ENCODE measurements around the gene RETSAT.
"Not testable (repeated sequence)": the region's sequence is repeated elsewhere in the genome, so short reads cannot be mapped to it uniquely, and the experiment has no call there.

Gene RETSAT

GRCh38 chr2:85388878-85389538 lies 34.7 kb upstream of the RETSAT start:
- Mint-ChIP-seq H3K27ac (no peak overlapping the region), H3K4me3 (no peak overlapping the region), H3K36me3 (no peaks in the 10 kb centered on the region), H3K9me3 (no peaks in the 10 kb centered on the region), H3K4me1 (peaks cover 15% of the 10 kb centered on the region), H3K27me3 (no peaks in the 10 kb centered on the region)

DNA sequence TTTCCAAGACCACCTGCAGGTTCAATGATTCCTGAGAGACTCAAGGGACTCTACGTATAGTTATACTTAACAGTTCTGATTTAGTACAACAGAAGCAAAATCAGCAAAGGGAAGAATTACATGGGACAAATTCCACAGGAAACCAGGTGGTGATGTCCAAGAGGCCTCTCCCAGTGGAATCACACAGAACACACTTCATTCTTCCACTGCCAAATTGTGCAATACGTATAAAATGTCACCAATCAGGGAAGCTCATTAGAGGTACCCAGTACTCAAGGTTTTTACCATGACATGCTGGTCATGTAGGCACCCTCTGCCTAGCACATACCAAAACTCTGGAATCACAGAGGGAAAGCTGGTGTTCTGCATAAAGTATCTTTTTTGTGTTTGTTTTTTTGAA lies 33.4 kb upstream of the RETSAT start:
- no peaks in the 10 kb centered on the region for H3K36me3 Mint-ChIP-seq

DNA sequence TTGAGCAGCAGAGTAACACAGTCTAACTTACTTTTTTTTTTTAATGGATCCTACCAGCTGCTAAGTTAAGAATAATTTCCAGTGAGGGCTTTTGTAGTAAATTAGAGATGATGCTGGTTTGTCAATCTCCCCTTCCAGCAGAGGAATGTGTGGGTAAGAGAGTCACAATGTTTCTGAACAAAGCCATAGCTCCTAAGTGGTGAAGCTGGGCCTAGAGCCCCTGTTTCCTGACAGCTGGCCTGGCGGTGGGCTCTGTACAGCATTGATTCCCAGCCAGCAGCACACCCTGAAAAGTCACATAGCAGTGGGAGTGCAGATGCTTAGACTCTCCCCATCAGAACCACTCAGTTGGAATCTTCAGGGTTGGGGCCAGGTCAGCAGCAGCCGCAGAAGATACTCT lies 31.4 kb upstream of the RETSAT start:
- Mint-ChIP-seq H3K4me1 (no peaks in the 10 kb centered on the region), H3K36me3 (no peaks in the 10 kb centered on the region), H3K9me3 (no peaks in the 10 kb centered on the region), H3K27ac (no peak overlapping the region), H3K4me3 (no peak overlapping the region), H3K27me3 (no peaks in the 10 kb centered on the region)

More for the DNA sequence above, 33.4 kb upstream of the RETSAT start:
- Mint-ChIP-seq H3K4me3 (no peak overlapping the region), H3K27ac (no peak overlapping the region), H3K4me1 (peaks cover 15% of the 10 kb centered on the region), H3K9me3 (no peaks in the 10 kb centered on the region), H3K27me3 (no peaks in the 10 kb centered on the region)

DNA sequence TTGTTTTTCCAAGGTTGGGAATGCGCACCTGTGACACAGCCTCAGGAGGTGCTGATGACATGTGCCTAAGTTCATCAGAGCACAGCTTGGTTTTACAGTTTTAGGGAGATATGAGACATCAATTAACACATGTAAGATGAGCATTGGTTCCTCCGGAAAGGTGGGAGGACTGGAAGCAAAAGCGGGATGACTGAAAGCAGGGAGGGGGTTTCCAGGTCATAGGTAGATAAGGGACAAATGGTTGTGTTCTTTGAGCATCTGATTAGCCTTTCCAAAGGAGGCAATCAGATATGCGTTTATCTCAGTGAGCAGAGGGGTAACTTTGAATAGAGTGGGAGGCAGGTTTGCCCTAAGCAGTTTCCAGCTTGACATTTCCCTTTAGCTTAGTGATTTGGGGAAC lies 29.5 kb upstream of the RETSAT start:
- Mint-ChIP-seq H3K4me1 (no peaks in the 10 kb centered on the region), H3K36me3 (peaks cover 9% of the 10 kb centered on the region), H3K27ac (peak overlapping the region; percentile 37), H3K4me3 (no peak overlapping the region), H3K9me3 (no peaks in the 10 kb centered on the region), H3K27me3 (no peaks in the 10 kb centered on the region)

DNA sequence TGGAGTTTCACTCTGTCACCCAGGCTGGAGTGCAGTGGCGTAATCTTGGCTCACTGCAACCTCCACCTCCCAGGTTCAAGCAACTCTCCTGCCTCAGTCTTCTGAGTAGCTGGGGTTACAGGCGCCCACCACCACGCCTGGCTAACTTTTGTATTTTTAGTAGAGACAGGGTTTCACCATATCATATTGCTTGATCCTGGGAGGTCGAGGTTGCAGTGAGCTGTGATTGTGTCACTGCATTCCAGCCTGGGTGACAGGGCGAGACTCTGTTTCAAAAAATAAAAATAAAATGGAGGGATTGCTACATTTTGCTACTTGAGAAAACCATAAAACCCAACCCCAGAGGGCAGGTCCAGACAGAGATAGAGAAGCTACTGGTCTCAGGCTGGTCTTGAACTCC lies 28.8 kb upstream of the RETSAT start:
- not testable (repeated sequence) for H3K27me3 Mint-ChIP-seq, H3K27ac Mint-ChIP-seq, H3K4me1 Mint-ChIP-seq, H3K9me3 Mint-ChIP-seq, H3K4me3 Mint-ChIP-seq
- H3K36me3 Mint-ChIP-seq = peaks cover 15% of the 10 kb centered on the region

DNA sequence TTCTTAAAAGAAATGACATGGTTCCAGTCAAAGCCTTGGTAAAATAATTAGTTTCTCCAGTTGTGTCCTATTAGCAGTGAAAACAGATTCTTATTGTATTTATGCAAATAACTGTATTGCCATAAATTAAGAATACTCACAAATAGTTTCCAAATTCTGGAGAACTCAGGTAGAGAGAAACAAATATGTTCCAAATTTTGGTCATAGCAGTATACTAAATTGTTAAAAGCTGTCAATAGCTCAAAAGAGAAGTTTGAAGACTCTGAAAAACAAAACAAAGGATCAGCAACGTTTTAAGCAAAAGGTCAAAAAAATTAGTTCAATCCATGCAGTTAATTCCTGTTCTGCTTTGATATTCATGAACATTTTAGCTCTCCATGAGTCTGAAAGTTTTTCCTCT lies 25.7 kb upstream of the RETSAT start:
- no peak overlapping the region for H3K27ac Mint-ChIP-seq
- H3K4me3 Mint-ChIP-seq = no peak overlapping the region
- no peaks in the 10 kb centered on the region for H3K9me3 Mint-ChIP-seq
- peaks cover 26% of the 10 kb centered on the region for H3K36me3 Mint-ChIP-seq
- H3K27me3 Mint-ChIP-seq = no peaks in the 10 kb centered on the region
- H3K4me1 Mint-ChIP-seq = no peaks in the 10 kb centered on the region

GRCh38 chr2:85378257-85378656 lies 23.9 kb upstream of the RETSAT start:
- Mint-ChIP-seq H3K4me3 (no peak overlapping the region), H3K27ac (no peak overlapping the region), H3K27me3 (no peaks in the 10 kb centered on the region), H3K9me3 (no peaks in the 10 kb centered on the region), H3K36me3 (peaks cover 33% of the 10 kb centered on the region), H3K4me1 (no peaks in the 10 kb centered on the region)

DNA sequence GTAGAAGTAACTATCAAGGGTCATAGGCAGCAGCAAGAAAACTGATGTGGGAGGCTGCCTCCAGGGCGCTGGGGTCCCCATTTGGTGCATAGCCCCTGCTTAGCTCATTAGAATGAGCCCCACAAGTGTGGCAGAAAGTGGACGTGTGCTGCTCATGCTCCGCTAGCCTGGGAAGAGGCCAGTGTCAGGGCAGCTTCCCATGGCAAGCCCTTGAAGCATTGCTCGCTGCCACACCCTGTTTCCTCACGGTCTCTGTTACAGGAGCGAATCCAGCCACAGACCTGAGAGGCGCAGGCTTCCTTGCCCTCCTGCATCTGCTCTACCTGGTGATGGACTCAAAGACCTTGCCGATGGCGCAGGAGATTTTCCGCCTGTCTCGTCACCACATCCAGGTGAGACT lies 22.8 kb upstream of the RETSAT start:
- H3K9me3 Mint-ChIP-seq = no peaks in the 10 kb centered on the region
- no peaks in the 10 kb centered on the region for H3K4me1 Mint-ChIP-seq
- no peaks in the 10 kb centered on the region for H3K27me3 Mint-ChIP-seq
- H3K36me3 Mint-ChIP-seq = peaks cover 34% of the 10 kb centered on the region
- H3K27ac Mint-ChIP-seq = no peak overlapping the region
- no peak overlapping the region for H3K4me3 Mint-ChIP-seq

- Mint-ChIP-seq H3K27ac (no peak overlapping the region), H3K27me3 (no peaks in the 10 kb centered on the region), H3K9me3 (no peaks in the 10 kb centered on the region), H3K4me3 (no peak overlapping the region), H3K4me1 (no peaks in the 10 kb centered on the region), H3K36me3 (peaks cover 35% of the 10 kb centered on the region)
Observed at GRCh38 chr2:85376291-85377065, 22.1 kb upstream of the RETSAT start.

DNA sequence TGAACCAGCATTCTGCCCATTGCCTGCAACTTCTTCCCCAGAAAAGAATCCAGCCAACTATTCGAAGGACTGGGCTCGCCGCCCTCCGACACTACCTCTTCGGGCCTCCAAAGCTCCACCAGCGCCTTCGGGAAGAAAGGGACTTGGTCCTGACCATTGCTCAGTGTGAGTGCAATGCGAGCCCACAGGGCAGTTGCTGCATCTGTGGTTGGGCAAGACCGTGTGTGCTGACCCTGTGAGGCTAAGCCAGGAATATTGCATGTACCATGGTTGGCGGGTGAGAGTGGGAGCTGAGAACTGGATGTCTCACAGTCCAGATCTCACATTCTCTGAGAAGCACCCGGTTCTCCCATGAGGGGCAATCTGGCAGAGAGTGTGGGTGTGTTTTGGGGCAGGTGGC lies 16.7 kb upstream of the RETSAT start:
- no peak overlapping the region for H3K4me3 Mint-ChIP-seq
- H3K27me3 Mint-ChIP-seq = no peaks in the 10 kb centered on the region
- H3K9me3 Mint-ChIP-seq = no peaks in the 10 kb centered on the region
- H3K27ac Mint-ChIP-seq = no peak overlapping the region
- H3K4me1 Mint-ChIP-seq = no peaks in the 10 kb centered on the region
- peaks cover 21% of the 10 kb centered on the region for H3K36me3 Mint-ChIP-seq

- Mint-ChIP-seq H3K36me3 (peaks cover 15% of the 10 kb centered on the region), H3K4me1 (no peaks in the 10 kb centered on the region), H3K4me3 (no peak overlapping the region), H3K27ac (no peak overlapping the region), H3K27me3 (no peaks in the 10 kb centered on the region), H3K9me3 (no peaks in the 10 kb centered on the region)
Observed at GRCh38 chr2:85369500-85369899, 15.2 kb upstream of the RETSAT start.

DNA sequence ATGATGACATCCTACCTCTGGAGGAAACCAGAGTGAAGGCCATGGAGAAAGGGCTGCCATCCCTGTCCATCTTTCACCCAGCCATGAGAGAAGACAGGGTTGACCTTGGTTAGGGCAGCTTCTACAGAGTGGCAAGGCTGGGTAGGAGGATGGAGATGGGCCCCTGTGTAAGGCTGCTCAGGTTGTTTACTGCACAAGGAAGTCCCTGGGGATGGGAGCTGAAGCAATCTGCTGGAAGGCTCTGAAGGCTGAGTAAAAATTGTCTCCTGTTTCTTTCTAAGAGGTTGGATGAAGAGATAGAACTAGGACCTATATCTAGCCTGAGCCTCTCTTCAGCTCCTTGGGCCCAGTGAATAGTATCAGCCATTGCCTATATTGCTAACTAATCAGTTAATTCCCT lies 14.6 kb upstream of the RETSAT start:
- no peaks in the 10 kb centered on the region for H3K9me3 Mint-ChIP-seq
- peaks cover 13% of the 10 kb centered on the region for H3K36me3 Mint-ChIP-seq
- H3K4me1 Mint-ChIP-seq = no peaks in the 10 kb centered on the region
- H3K4me3 Mint-ChIP-seq = no peak overlapping the region
- no peaks in the 10 kb centered on the region for H3K27me3 Mint-ChIP-seq
- H3K27ac Mint-ChIP-seq = no peak overlapping the region

DNA sequence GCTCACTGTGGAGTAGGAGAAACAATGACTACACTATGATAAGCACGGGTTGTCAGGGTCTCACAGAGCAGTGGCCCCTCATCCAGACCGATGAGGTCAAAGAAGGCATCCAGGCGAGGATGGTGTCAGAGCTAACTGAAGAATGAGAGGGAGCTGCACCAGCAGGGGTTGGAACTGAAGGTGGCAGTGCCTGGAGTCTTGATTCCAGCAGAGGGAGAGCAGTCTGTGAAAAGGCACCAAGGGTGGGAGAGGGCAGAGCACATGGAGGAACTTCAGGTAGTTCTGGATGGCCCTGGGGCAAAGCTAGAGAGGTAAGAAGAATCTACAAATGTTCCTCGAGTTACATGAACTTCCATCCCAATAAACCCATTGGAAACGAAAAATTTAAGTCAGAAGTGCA lies 12.9 kb upstream of the RETSAT start:
- no peaks in the 10 kb centered on the region for H3K4me1 Mint-ChIP-seq

DNA sequence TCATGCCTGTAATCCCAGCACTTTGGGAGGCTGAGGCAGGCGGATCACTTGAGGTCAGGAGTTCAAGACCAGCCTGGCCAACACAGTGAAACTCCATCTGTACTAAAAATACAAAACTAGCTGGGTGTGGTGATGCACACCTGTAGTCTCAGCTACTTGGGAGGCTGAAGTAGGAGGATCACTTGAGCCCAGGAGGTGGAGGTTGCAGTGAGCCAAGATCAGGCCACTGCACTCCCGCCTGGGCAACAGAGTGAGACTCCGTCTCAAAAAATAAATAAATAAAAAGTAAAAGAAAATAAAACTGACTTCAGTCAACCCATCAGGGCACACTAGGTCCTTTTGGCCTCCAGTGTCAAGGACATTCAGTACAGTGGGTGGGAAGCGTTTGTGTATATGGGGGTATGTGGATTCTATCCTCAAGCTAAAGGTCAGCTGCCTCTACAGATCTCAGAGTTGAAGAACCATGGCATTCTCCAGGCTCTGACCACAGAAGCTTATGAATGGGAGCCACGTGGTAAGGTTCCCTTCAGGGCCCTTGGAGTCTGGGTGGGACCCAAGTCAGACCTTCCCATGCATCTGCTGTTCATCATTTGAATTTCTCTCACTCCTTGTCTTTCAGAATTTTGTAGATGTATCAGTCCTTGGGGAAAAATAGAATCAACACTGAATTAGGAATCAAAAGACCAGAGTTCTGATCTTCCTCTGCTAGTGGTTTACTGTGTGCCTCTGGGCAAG lies 8.5 kb upstream of the RETSAT start:
- not testable (repeated sequence) for H3K9me3 Mint-ChIP-seq, H3K27ac Mint-ChIP-seq, H3K4me3 Mint-ChIP-seq, H3K27me3 Mint-ChIP-seq
- Mint-ChIP-seq H3K36me3 (peaks cover 17% of the 10 kb centered on the region), H3K4me1 (peaks cover 15% of the 10 kb centered on the region)

More for the DNA sequence above, 12.9 kb upstream of the RETSAT start:
- Mint-ChIP-seq H3K36me3 (peaks cover 14% of the 10 kb centered on the region), H3K27ac (no peak overlapping the region), H3K4me3 (no peak overlapping the region), H3K9me3 (no peaks in the 10 kb centered on the region), H3K27me3 (no peaks in the 10 kb centered on the region)

- Mint-ChIP-seq H3K27ac (no peak overlapping the region), H3K36me3 (peaks cover 10% of the 10 kb centered on the region), H3K4me3 (no peak overlapping the region), H3K4me1 (peaks cover 43% of the 10 kb centered on the region), H3K9me3 (no peaks in the 10 kb centered on the region), H3K27me3 (no peaks in the 10 kb centered on the region)
Observed at GRCh38 chr2:85357736-85358135, 3.4 kb upstream of the RETSAT start.

GRCh38 chr2:85356186-85356585 lies 1.9 kb upstream of the RETSAT start:
- Mint-ChIP-seq H3K27ac (no peak overlapping the region), H3K4me3 (no peak overlapping the region), H3K4me1 (peaks cover 46% of the 10 kb centered on the region), H3K9me3 (no peaks in the 10 kb centered on the region), H3K27me3 (no peaks in the 10 kb centered on the region), H3K36me3 (peaks cover 10% of the 10 kb centered on the region)
